ENCODE results near the gene KIAA1586.

DNA sequence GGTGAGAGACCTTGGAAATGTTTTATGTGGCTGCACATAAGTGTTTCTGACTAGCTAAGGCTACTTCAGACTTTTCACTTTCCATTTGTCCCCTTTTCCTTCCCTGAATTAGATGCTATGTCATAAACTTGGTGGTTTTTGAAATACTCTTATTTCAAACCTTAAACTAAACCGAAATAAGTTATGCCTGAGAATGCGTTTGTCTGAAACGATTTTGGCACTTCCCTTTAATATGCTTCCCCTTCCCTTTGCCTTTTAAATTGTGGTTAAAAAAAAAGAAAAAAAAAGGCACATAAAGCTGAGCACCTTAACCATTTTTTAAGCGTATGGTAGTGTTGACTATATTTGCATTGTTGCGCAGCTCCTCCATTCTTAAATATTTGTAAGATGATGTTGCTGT is 57.8 kb downstream of the KIAA1586 start:
- TF ChIP-seq, protein P1, sequence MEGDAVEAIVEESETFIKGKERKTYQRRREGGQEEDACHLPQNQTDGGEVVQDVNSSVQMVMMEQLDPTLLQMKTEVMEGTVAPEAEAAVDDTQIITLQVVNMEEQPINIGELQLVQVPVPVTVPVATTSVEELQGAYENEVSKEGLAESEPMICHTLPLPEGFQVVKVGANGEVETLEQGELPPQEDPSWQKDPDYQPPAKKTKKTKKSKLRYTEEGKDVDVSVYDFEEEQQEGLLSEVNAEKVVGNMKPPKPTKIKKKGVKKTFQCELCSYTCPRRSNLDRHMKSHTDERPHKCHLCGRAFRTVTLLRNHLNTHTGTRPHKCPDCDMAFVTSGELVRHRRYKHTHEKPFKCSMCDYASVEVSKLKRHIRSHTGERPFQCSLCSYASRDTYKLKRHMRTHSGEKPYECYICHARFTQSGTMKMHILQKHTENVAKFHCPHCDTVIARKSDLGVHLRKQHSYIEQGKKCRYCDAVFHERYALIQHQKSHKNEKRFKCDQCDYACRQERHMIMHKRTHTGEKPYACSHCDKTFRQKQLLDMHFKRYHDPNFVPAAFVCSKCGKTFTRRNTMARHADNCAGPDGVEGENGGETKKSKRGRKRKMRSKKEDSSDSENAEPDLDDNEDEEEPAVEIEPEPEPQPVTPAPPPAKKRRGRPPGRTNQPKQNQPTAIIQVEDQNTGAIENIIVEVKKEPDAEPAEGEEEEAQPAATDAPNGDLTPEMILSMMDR (conservative IDR thresholded peaks at IDR 0.05), result no peak
- no peak for TF ChIP-seq EZH2 (IDR thresholded peaks at IDR 0.05; ENCODE audit: low read depth)
